ENCODE results near the gene GALNT8.

Gene GALNT8

GRCh38 chr12:4794491-4794890, 74.3 kb downstream of the GALNT8 start:
- no peak for DNase-seq (ENCODE audit: low read depth in 2 of 2, low spot score in 1 of 2)

- no peak for DNase-seq (ENCODE audit: low read depth in 2 of 2, low spot score in 1 of 2)
Observed at GRCh38 chr12:4796216-4796615, 76.0 kb downstream of the GALNT8 start.

GRCh38 chr12:4796694-4797482, 76.7 kb downstream of the GALNT8 start:
- no peak for DNase-seq (ENCODE audit: low read depth in 2 of 2, low spot score in 1 of 2)

GRCh38 chr12:4800555-4800954, 80.4 kb downstream of the GALNT8 start:
- no peak for DNase-seq (ENCODE audit: low read depth in 2 of 2, low spot score in 1 of 2)

- DNase-seq (ENCODE audit: low read depth in 2 of 2, low spot score in 1 of 2): no peak
Observed at GRCh38 chr12:4802841-4803240, 82.6 kb downstream of the GALNT8 start.

- DNase-seq (ENCODE audit: low read depth in 2 of 2, low spot score in 1 of 2): no peak
Observed at GRCh38 chr12:4806439-4807115, 86.4 kb downstream of the GALNT8 start.

GRCh38 chr12:4807116-4807783, 87.0 kb downstream of the GALNT8 start:
- DNase-seq (ENCODE audit: low read depth in 2 of 2, low spot score in 1 of 2): no peak

- no peak for DNase-seq (ENCODE audit: low read depth in 2 of 2, low spot score in 1 of 2)
Observed at GRCh38 chr12:4807813-4808212, 87.6 kb downstream of the GALNT8 start.

GRCh38 chr12:4809013-4809448, 88.8 kb downstream of the GALNT8 start:
- no peak for DNase-seq (ENCODE audit: low read depth in 2 of 2, low spot score in 1 of 2)

GRCh38 chr12:4809449-4810218, 89.4 kb downstream of the GALNT8 start:
- DNase-seq (ENCODE audit: low read depth in 2 of 2, low spot score in 1 of 2): no peak

- DNase-seq (ENCODE audit: low read depth in 2 of 2, low spot score in 1 of 2): no peak
Observed at GRCh38 chr12:4810219-4810671, 90.0 kb downstream of the GALNT8 start.

- no peak for DNase-seq (ENCODE audit: low read depth in 2 of 2, low spot score in 1 of 2)
Observed at GRCh38 chr12:4812624-4813327, 92.6 kb downstream of the GALNT8 start.

- no peak for DNase-seq (ENCODE audit: low read depth in 2 of 2, low spot score in 1 of 2)
Observed at GRCh38 chr12:4813741-4814140, 93.5 kb downstream of the GALNT8 start.

- DNase-seq (ENCODE audit: low read depth in 2 of 2, low spot score in 1 of 2): no peak
Observed at GRCh38 chr12:4814485-4814884, 94.3 kb downstream of the GALNT8 start.

- DNase-seq (ENCODE audit: low read depth in 2 of 2, low spot score in 1 of 2): no peak
Observed at GRCh38 chr12:4816744-4817525, 96.7 kb downstream of the GALNT8 start.

- no peak for DNase-seq (ENCODE audit: low read depth in 2 of 2, low spot score in 1 of 2)
Observed at GRCh38 chr12:4817880-4818279, 97.7 kb downstream of the GALNT8 start.

- no peak for DNase-seq (ENCODE audit: low read depth in 2 of 2, low spot score in 1 of 2)
Observed at GRCh38 chr12:4819654-4820053, 99.5 kb downstream of the GALNT8 start.

GRCh38 chr12:4820971-4821370, 100.8 kb downstream of the GALNT8 start:
- DNase-seq (ENCODE audit: low read depth in 2 of 2, low spot score in 1 of 2): no peak

Measured in stimulated activated CD8-positive, alpha-beta memory T cell treated with anti-CD3 and anti-CD28 coated beads, Interleukin-4, amount 100 ng/mL, for 1 hour (primary cell).